CD4-positive, CD25-positive, alpha-beta regulatory T cell (primary cell): Measurements from ENCODE around the gene KDM4B. TPM values are rescaled to one million over a fixed set of nuclear protein-coding genes. Genes with fewer than 3 reads are reported as not detected.
A peak's percentile ranks its signal among the peaks of the same experiment; 100 is the strongest.

Source experiments
- ATAC-seq, 2 donors: fragments of 150-1000 bp; cut with Tn5 transposase; one replicate each; pipeline ENCODE4 v1.10.0; 2021; ENCODE audit warnings: low read depth in 2 of 2, moderate number of reproducible peaks in 2 of 2, moderate library complexity in 1 of 2
- DNase-seq, 3 donors: peaks; one replicate each; pipeline versions ENCODE4 v3.0.0 to v3.0.0-alpha.2; 2012 to 2022; ENCODE audit warnings: mixed read lengths in 1 of 3
- H3K27ac ChIP-seq: one replicate; pipeline ENCODE4 v1.7.0; 2013; ENCODE audit warnings: mild to moderate bottlenecking, low read length; ENCODE audit not compliant: insufficient read depth, poor library complexity, severe bottlenecking
- H3K27me3 ChIP-seq: one replicate; pipeline ENCODE4 v1.7.0; 2013; ENCODE audit warnings: low read length; ENCODE audit not compliant: control insufficient read depth, insufficient read depth
- H3K36me3 ChIP-seq: one replicate; pipeline ENCODE4 v1.7.0; 2013; ENCODE audit warnings: mild to moderate bottlenecking, low read length, moderate library complexity; ENCODE audit not compliant: control insufficient read depth, insufficient read depth
- H3K4me1 ChIP-seq: 2 replicates; pipeline ENCODE4 v1.7.0; 2013; ENCODE audit warnings: mild to moderate bottlenecking, low read length; ENCODE audit not compliant: insufficient read depth, control insufficient read depth, poor library complexity, severe bottlenecking
- H3K4me3 ChIP-seq: one replicate; pipeline ENCODE4 v1.7.0; 2013; ENCODE audit warnings: low read depth, mild to moderate bottlenecking, low read length, moderate library complexity
- H3K9me3 ChIP-seq, 2 experiments: 1 replicate in 1 of 2; 2 replicates in 1 of 2; pipeline ENCODE4 v1.7.0; 2013; ENCODE audit warnings: low read length in 2 of 2, mild to moderate bottlenecking in 1 of 2, moderate library complexity in 1 of 2; ENCODE audit not compliant: control insufficient read depth in 2 of 2
- H3K27ac Mint-ChIP-seq, 3 donors: one replicate each; pipeline ENCODE4 v1.8.0; 2020 to 2022; ENCODE audit warnings: mild to moderate bottlenecking in 3 of 3, mixed read lengths in 3 of 3, moderate library complexity in 2 of 3
- H3K27me3 Mint-ChIP-seq: one replicate; pipeline ENCODE4 v1.8.0; 2022; ENCODE audit warnings: mild to moderate bottlenecking, mixed read lengths
- H3K36me3 Mint-ChIP-seq: one replicate; pipeline ENCODE4 v1.8.0; 2020; ENCODE audit warnings: mixed read lengths
- H3K4me1 Mint-ChIP-seq, 4 donors: one replicate each; pipeline ENCODE4 v1.8.0; 2020 to 2022; ENCODE audit warnings: mixed read lengths in 4 of 4, mild to moderate bottlenecking in 1 of 4
- H3K4me3 Mint-ChIP-seq, 4 donors: one replicate each; pipeline ENCODE4 v1.8.0; 2020 to 2022; ENCODE audit warnings: mild to moderate bottlenecking in 4 of 4, mixed read lengths in 4 of 4, moderate library complexity in 3 of 4
- H3K9me3 Mint-ChIP-seq, 7 donors: one replicate each; pipeline ENCODE4 v1.8.0; 2020 to 2022; ENCODE audit warnings: mixed read lengths in 7 of 7, mild to moderate bottlenecking in 3 of 7, moderate library complexity in 2 of 7
- polyA plus RNA-seq, 4 donors: library from polyadenylated mRNA; unstranded; fragments of 300-500 nt; fragmentation: Illumina TruSeq; gene quantifications; one replicate each; pipeline ENCODE4 v1.2.3, GENCODE V29; 2021
- total RNA-seq: library from RNA; stranded (reverse); gene quantifications from one replicate; pipeline ENCODE4 v1.2.3, GENCODE V29; 2022

The KDM4B gene
- total and polyA plus RNA-seq, 5 donors from 2014 or later: 6.3 to 70.0 (median 8.6) TPM

- no peak for ATAC-seq
- H3K9me3 ChIP-seq: no peaks in the 10 kb centered on the region
Measured at GRCh38 chr19:5126498-5127223, 157.7 kb downstream of the KDM4B start.

GRCh38 chr19:5127717-5128116, 158.8 kb downstream of the KDM4B start:
- H3K27ac ChIP-seq: peak overlapping the region; percentile 5
- no peak overlapping the region for H3K27ac Mint-ChIP-seq
- peaks cover 6 to 46% (median 12%) of the 10 kb centered on the region in 4 donors for H3K4me1 Mint-ChIP-seq

More at GRCh38 chr19:5126498-5127223, 157.7 kb downstream of the KDM4B start:
- H3K27ac Mint-ChIP-seq: no peak overlapping the region
- Histone ChIP-seq H3K27ac (no peak overlapping the region), H3K4me3 (no peak overlapping the region), H3K36me3 (peaks cover 4% of the 10 kb centered on the region), H3K4me1 (peaks cover 23% of the 10 kb centered on the region), H3K27me3 (no peaks in the 10 kb centered on the region)
- no peak overlapping the region for H3K4me3 Mint-ChIP-seq
- peaks cover 4% of the 10 kb centered on the region for H3K27me3 Mint-ChIP-seq
- DNase-seq: no peak
- H3K4me1 Mint-ChIP-seq: peaks cover 6 to 44% (median 17%) of the 10 kb centered on the region in 4 donors
- H3K9me3 Mint-ChIP-seq: no peaks in the 10 kb centered on the region
- peaks cover 6% of the 10 kb centered on the region for H3K36me3 Mint-ChIP-seq

GRCh38 chr19:5128251-5128935, 159.5 kb downstream of the KDM4B start:
- Histone ChIP-seq H3K9me3 (no peaks in the 10 kb centered on the region), H3K27me3 (no peaks in the 10 kb centered on the region), H3K36me3 (no peaks in the 10 kb centered on the region), H3K4me1 (peaks cover 39% of the 10 kb centered on the region), H3K4me3 (no peak overlapping the region), H3K27ac (peak overlapping the region; percentile 98)
- no peak for ATAC-seq
- no peak for DNase-seq
- no peak overlapping the region for H3K27ac Mint-ChIP-seq
- no peaks in the 10 kb centered on the region for H3K9me3 Mint-ChIP-seq
- H3K36me3 Mint-ChIP-seq: no peaks in the 10 kb centered on the region
- H3K4me1 Mint-ChIP-seq: peaks cover 6 to 50% (median 12%) of the 10 kb centered on the region in 4 donors
- H3K4me3 Mint-ChIP-seq: no peak overlapping the region
- H3K27me3 Mint-ChIP-seq: peaks cover 4% of the 10 kb centered on the region

More at GRCh38 chr19:5127717-5128116, 158.8 kb downstream of the KDM4B start:
- DNase-seq (no peak), ATAC-seq (no peak)
- H3K4me3 Mint-ChIP-seq: no peak overlapping the region
- H3K4me3 ChIP-seq: no peak overlapping the region
- no peaks in the 10 kb centered on the region for H3K9me3 Mint-ChIP-seq
- no peaks in the 10 kb centered on the region for H3K27me3 ChIP-seq
- H3K9me3 ChIP-seq: no peaks in the 10 kb centered on the region
- peaks cover 4% of the 10 kb centered on the region for H3K27me3 Mint-ChIP-seq
- no peaks in the 10 kb centered on the region for H3K36me3 Mint-ChIP-seq
- peaks cover 4% of the 10 kb centered on the region for H3K36me3 ChIP-seq
- peaks cover 32% of the 10 kb centered on the region for H3K4me1 ChIP-seq

- Mint-ChIP-seq H3K27me3 (peaks cover 4% of the 10 kb centered on the region), H3K4me1 (peaks cover 6 to 53% (median 12%) of the 10 kb centered on the region in 4 donors), H3K9me3 (no peaks in the 10 kb centered on the region), H3K27ac (peak overlapping the region; percentile 36 to 99 (median 38)), H3K4me3 (no peak overlapping the region), H3K36me3 (no peaks in the 10 kb centered on the region)
- no peaks in the 10 kb centered on the region for H3K9me3 ChIP-seq
- H3K27ac ChIP-seq: peak overlapping the region; percentile 98
- peaks cover 40% of the 10 kb centered on the region for H3K4me1 ChIP-seq
- ATAC-seq (no peak), DNase-seq (no peak)
- peaks cover 3% of the 10 kb centered on the region for H3K36me3 ChIP-seq
- H3K27me3 ChIP-seq: no peaks in the 10 kb centered on the region
- no peak overlapping the region for H3K4me3 ChIP-seq
Measured at GRCh38 chr19:5128936-5129389, 160.1 kb downstream of the KDM4B start.

- Mint-ChIP-seq H3K36me3 (peaks cover 3% of the 10 kb centered on the region), H3K9me3 (no peaks in the 10 kb centered on the region), H3K4me1 (peaks cover 6 to 60% (median 12%) of the 10 kb centered on the region in 4 donors), H3K27me3 (peaks cover 4% of the 10 kb centered on the region), H3K27ac (peak overlapping the region; percentile 98 to 99 (median 99)), H3K4me3 (peak overlapping the region; percentile 76 to 85 (median 83))
- Histone ChIP-seq H3K9me3 (no peaks in the 10 kb centered on the region), H3K4me1 (peaks cover 40% of the 10 kb centered on the region), H3K27ac (peak overlapping the region; percentile 98), H3K4me3 (no peak overlapping the region), H3K36me3 (peaks cover 9% of the 10 kb centered on the region), H3K27me3 (no peaks in the 10 kb centered on the region)
- no peak for DNase-seq
- no peak for ATAC-seq
Measured at GRCh38 chr19:5129691-5130090, 160.8 kb downstream of the KDM4B start.

GRCh38 chr19:5130371-5131030, 161.6 kb downstream of the KDM4B start:
- no peaks in the 10 kb centered on the region for H3K9me3 Mint-ChIP-seq
- DNase-seq (peak; percentile 86 to 90 (median 90)), ATAC-seq (peak; percentile 77 to 81)
- H3K27me3 ChIP-seq: no peaks in the 10 kb centered on the region
- H3K27ac ChIP-seq: peak overlapping the region; percentile 98
- H3K4me3 ChIP-seq: no peak overlapping the region
- H3K4me1 ChIP-seq: peaks cover 40% of the 10 kb centered on the region
- H3K4me3 Mint-ChIP-seq: peak overlapping the region; percentile 76 to 85 (median 83)
- peaks cover 3 to 65% (median 11%) of the 10 kb centered on the region in 4 donors for H3K4me1 Mint-ChIP-seq
- H3K27ac Mint-ChIP-seq: peak overlapping the region; percentile 98 to 99 (median 99)
- peaks cover 9% of the 10 kb centered on the region for H3K36me3 ChIP-seq
- H3K36me3 Mint-ChIP-seq: peaks cover 5% of the 10 kb centered on the region
- no peaks in the 10 kb centered on the region for H3K9me3 ChIP-seq
- H3K27me3 Mint-ChIP-seq: peaks cover 4% of the 10 kb centered on the region

- H3K9me3 ChIP-seq: no peaks in the 10 kb centered on the region
- H3K9me3 Mint-ChIP-seq: no peaks in the 10 kb centered on the region
- peaks cover 13% of the 10 kb centered on the region for H3K36me3 ChIP-seq
- peak overlapping the region; percentile 98 to 99 (median 99) for H3K27ac Mint-ChIP-seq
- H3K27me3 ChIP-seq: no peaks in the 10 kb centered on the region
- H3K27me3 Mint-ChIP-seq: peaks cover 4% of the 10 kb centered on the region
- ATAC-seq: no peak
- H3K4me3 ChIP-seq: no peak overlapping the region
- H3K4me3 Mint-ChIP-seq: peak overlapping the region; percentile 76 to 85 (median 84)
- peaks cover 40% of the 10 kb centered on the region for H3K4me1 ChIP-seq
- peaks cover 5% of the 10 kb centered on the region for H3K36me3 Mint-ChIP-seq
- H3K27ac ChIP-seq: peak overlapping the region; percentile 98
- peaks cover 3 to 65% (median 11%) of the 10 kb centered on the region in 4 donors for H3K4me1 Mint-ChIP-seq
- DNase-seq: peak in 1 of 3 donors; percentile 52
Measured at GRCh38 chr19:5131031-5131505, 162.2 kb downstream of the KDM4B start.
